Activated CD4-positive, alpha-beta T cell treated with anti-CD3 and anti-CD28 coated beads, Interleukin-2, amount 10 ng/mL, durations not matched to agents 7 days and 5 days (primary cell): ENCODE measurements around the gene SLC41A2. TPM values are rescaled to one million over a fixed set of nuclear protein-coding genes. Genes with fewer than 3 reads are reported as not detected.
"Not testable (repeated sequence)": the region's sequence is repeated elsewhere in the genome, so short reads cannot be mapped to it uniquely, and the experiment has no call there.

Experiments used
- CTCF ChIA-PET: fragments of 350-600 bp; sonication (Branson Sonifier 250); formaldehyde crosslinking; loops from one replicate; lab custom pipeline; 2021; ENCODE audit warnings: antibody characterized with exemption; lab: Charles Lee
- POLR2A ChIA-PET: fragments of 350-600 bp; sonication (Branson Sonifier 250); formaldehyde crosslinking; loops from one replicate; lab custom pipeline; 2021; ENCODE audit warnings: antibody characterized with exemption; lab: Charles Lee
- DNase-seq: peaks from one replicate; pipeline ENCODE4 v3.0.0-alpha.2; 2020
- H3K27ac Mint-ChIP-seq: one replicate; pipeline ENCODE4 v1.8.0; 2021; ENCODE audit warnings: mild to moderate bottlenecking, moderate library complexity, mixed read lengths
- H3K27me3 Mint-ChIP-seq: one replicate; pipeline ENCODE4 v1.8.0; 2021; ENCODE audit warnings: mixed read lengths
- H3K36me3 Mint-ChIP-seq: one replicate; pipeline ENCODE4 v1.8.0; 2021; ENCODE audit warnings: low read depth, mixed read lengths
- H3K4me1 Mint-ChIP-seq: one replicate; pipeline ENCODE4 v1.8.0; 2021; ENCODE audit warnings: mixed read lengths
- H3K4me3 Mint-ChIP-seq: one replicate; pipeline ENCODE4 v1.8.0; 2021; ENCODE audit warnings: mild to moderate bottlenecking, moderate library complexity, mixed read lengths
- H3K9me3 Mint-ChIP-seq: one replicate; pipeline ENCODE4 v1.8.0; 2021; ENCODE audit warnings: mixed read lengths
- total RNA-seq, 2 experiments: library from RNA; stranded (reverse); gene quantifications; one replicate each; pipeline ENCODE4 v1.2.3, GENCODE V29; 2021

The SLC41A2 gene
- 1 to 10 TPM; 2.1 to 2.4 TPM for total RNA-seq

DNA sequence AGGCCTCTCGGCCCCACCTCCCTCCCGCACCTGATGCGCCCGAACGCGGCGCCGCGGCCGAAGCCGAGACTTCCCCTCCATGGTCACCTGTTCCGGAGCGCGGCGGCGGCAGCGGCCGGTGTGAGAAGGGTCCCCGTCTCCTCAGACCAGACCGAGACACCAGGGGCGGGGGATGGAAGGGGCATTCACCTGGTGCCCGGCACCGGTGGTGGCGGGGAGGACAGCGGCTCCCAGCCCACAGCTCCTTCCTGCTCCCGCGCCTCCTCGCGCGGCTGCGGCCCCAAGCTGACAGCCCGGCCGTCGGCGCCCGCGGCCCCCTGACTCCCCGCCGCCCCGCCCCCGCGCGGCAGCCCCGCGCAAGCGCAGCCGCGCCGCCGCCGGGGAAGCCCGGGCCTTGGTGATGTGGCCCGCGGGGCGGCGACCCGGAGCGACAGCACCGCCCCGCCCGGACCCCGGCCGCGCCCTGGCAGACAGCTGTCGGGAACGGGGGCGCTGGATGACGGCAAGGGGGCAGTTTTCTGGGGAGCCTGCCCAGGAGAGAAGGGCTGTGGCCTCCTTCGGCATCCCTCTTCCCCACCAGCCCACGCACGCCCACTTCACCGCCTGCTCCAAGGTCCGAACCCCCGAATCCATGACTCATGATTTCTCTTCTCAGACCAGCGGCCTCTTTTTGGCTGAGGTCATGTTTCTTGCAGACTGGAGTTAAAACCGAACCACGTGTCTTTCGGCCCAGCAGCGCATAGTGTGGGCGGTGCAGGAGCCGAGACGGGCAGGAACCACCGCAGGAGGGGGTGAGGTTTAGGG, at the start of gene SLC41A2:
TSS of gene SLC41A2 (minus strand) at position 290 of the 804 bp plus-strand sequence. CDS start 29,763 bp downstream, outside the sequence.
- Mint-ChIP-seq H3K4me1 (peaks cover 22% of the 10 kb centered on the region), H3K4me3 (peak within 1 kb of the TSS; percentile 85), H3K9me3 (no peaks in the 10 kb centered on the region), H3K27me3 (peaks cover 62% of the 10 kb centered on the region), H3K27ac (peak within 1 kb of the TSS; percentile 85), H3K36me3 (no peaks in the 10 kb centered on the region)
- ChIA-PET CTCF (interaction anchor here (0.6 to 1.7 kb wide), 9 partner anchors 11 to 390 kb away, joined by 3 to 5 read pairs (median 3); no protein-coding TSS in a partner anchor), POLR2A (no interaction called here)
- peak; percentile 71 for DNase-seq

DNA sequence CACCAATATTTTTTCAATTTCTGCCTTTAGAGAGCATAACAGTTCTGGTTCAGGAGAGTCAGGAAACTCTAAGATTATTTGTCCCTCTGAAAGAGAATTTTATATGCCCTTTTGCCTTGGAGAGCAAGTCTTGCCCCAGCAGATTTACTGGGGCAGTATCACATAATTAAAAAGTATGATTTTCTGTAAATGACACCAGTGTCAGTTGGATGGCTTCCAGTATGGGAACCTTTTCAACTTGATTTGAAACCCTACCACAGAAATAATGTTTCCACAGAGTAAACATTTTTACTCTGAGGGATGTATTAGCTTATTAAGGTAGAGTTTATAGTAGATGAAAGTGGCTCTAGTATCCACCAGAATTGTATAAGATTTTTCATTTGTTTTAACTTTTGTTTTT, 43.4 kb upstream of the SLC41A2 start:
- Mint-ChIP-seq H3K27me3 (no peaks in the 10 kb centered on the region), H3K4me3 (no peak overlapping the region), H3K9me3 (peaks cover 26% of the 10 kb centered on the region), H3K36me3 (peaks cover 86% of the 10 kb centered on the region), H3K4me1 (no peaks in the 10 kb centered on the region), H3K27ac (no peak overlapping the region)
- POLR2A ChIA-PET, result no interaction called here
- CTCF ChIA-PET, result interaction anchor here (0.7 kb wide), 1 partner anchor 13 kb away, joined by 3 read pairs; no protein-coding TSS in a partner anchor
- no peak for DNase-seq

DNA sequence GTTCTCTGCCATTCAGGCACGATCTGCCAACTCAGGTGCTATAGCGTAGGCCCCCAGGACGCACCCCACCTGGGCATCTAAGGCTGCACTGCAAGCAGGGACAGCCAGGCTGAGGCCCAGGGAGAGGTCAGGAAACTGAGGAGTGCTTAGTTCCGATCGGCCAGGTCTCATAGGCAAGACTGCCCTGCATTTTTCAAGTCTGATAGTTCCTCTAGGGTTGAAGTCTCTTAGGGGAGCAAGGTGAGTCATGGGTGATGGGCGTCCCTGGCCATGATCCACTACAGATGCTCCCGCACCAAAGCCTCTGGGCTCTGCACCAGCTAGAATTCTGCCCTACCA, 41.2 kb upstream of the SLC41A2 start:
- no peaks in the 10 kb centered on the region for H3K4me1 Mint-ChIP-seq
- ChIA-PET CTCF (no interaction called here), POLR2A (no interaction called here)
- H3K4me3 Mint-ChIP-seq, result no peak overlapping the region
- no peak for DNase-seq
- H3K36me3 Mint-ChIP-seq, result peaks cover 82% of the 10 kb centered on the region
- H3K9me3 Mint-ChIP-seq, result peaks cover 23% of the 10 kb centered on the region
- no peaks in the 10 kb centered on the region for H3K27me3 Mint-ChIP-seq
- no peak overlapping the region for H3K27ac Mint-ChIP-seq

DNA sequence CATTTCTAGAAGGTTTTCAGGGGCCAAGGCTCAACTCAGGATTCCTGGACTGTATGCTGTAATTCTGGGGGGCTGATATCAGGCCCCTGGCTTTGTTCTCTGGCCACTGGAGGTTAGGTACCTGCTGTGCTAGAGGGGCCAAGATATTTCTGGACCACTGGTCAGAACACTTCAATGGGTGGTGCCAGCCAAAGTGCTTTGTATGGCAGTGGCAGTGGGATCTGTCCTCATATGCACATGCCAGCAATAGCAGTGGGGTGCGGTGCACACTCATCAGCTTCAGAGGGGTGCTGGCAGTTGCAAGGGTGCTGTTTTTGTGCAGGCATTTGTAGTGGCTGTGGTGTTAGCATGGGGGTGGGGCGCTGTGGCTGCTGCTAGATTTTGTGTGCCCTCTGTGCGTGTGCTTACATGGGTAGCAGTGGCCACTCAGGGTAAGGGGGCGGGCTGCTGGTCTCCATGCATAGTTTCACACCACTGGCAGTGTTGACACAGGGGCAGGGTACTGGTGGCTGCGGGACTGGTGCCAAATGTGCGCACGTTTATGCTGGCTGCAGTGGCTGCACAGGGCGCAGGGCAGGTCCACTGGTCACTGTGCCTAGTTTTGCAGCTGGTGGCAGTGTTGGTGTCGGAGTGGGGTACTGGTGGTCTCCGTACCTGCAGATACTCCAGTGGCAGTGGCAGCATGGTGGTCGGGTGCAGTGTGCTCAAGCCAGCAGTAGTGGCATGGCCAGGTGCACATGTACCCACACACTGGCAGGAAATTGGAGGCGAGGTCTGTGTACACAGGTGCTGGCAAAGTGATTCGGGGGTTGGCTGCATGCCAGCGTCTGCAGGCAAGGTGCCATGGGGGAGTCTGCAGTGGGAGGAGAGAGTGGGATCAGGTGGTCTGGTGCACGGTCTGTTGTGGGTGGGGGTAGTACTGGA, 40.6 kb upstream of the SLC41A2 start:
- no peaks in the 10 kb centered on the region for H3K4me1 Mint-ChIP-seq
- POLR2A ChIA-PET, result no interaction called here
- H3K27ac Mint-ChIP-seq, result no peak overlapping the region
- no peak overlapping the region for H3K4me3 Mint-ChIP-seq
- peaks cover 23% of the 10 kb centered on the region for H3K9me3 Mint-ChIP-seq
- H3K27me3 Mint-ChIP-seq, result no peaks in the 10 kb centered on the region
- DNase-seq, result no peak
- CTCF ChIA-PET, result no interaction called here
- peaks cover 78% of the 10 kb centered on the region for H3K36me3 Mint-ChIP-seq

DNA sequence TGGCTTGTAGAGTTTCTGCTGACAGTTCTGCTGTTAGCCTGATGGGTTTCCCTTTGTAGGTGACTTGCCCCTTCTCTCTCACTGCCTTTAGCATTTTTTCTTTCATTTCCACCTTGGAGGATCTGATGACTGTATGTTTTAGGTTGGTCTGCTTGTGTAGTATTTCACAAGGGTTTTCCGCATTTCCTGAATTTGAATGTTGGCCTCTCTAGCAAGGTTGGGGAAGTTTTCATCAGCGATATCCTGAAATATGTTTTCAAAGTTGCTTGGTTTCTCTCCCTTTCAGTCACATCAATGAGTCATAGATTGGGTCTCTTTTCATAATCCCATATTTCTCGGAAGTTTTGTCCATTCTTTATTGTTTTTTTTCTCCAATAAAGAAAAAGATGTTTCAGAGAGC, 39.5 kb upstream of the SLC41A2 start:
- Mint-ChIP-seq H3K27ac (no peak overlapping the region), H3K4me1 (no peaks in the 10 kb centered on the region), H3K9me3 (peaks cover 17% of the 10 kb centered on the region), H3K4me3 (no peak overlapping the region), H3K27me3 (no peaks in the 10 kb centered on the region), H3K36me3 (peaks cover 74% of the 10 kb centered on the region)
- POLR2A ChIA-PET, result no interaction called here
- no peak for DNase-seq
- CTCF ChIA-PET, result interaction anchor here (1.1 to 1.6 kb wide), 2 partner anchors 21 to 778 kb away, joined by 3 to 4 read pairs; no protein-coding TSS in a partner anchor

DNA sequence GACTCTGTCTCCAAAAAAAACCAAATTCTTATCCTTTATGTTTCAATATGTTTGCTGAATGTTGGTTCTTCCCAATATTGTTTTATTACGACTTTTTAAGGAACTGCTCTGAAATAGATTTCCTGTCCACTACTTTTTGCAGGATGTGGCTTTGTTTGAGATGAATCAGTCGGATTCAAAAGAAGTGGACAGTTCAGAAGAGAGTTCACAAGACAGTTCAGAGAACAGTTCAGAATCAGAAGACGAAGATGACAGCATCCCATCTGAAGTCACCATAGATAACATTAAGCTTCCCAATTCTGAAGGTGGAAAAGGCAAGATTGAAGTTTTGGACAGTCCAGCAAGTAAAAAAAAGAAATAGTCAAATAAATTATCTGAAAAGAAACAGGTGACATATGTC, 36.2 kb upstream of the SLC41A2 start:
- POLR2A ChIA-PET, result no interaction called here
- Mint-ChIP-seq H3K36me3 (peaks cover 68% of the 10 kb centered on the region), H3K4me1 (peaks cover 3% of the 10 kb centered on the region)

GRCh38 chr12:104991565-104992128, 33.6 kb upstream of the SLC41A2 start:
- Mint-ChIP-seq H3K4me3 (no peak overlapping the region), H3K36me3 (peaks cover 64% of the 10 kb centered on the region), H3K9me3 (peaks cover 4% of the 10 kb centered on the region), H3K27ac (no peak overlapping the region), H3K4me1 (peaks cover 21% of the 10 kb centered on the region), H3K27me3 (no peaks in the 10 kb centered on the region)
- ChIA-PET POLR2A (no interaction called here), CTCF (interaction anchor here (0.6 kb wide), 1 partner anchor 9 kb away, joined by 3 read pairs; no protein-coding TSS in a partner anchor)
- no peak for DNase-seq

More for the DNA sequence above, 36.2 kb upstream of the SLC41A2 start:
- no peak for DNase-seq
- Mint-ChIP-seq H3K27ac (no peak overlapping the region), H3K9me3 (peaks cover 3% of the 10 kb centered on the region), H3K4me3 (no peak overlapping the region), H3K27me3 (no peaks in the 10 kb centered on the region)
- CTCF ChIA-PET, result interaction anchor here (0.6 kb wide), 1 partner anchor 27 kb away, joined by 3 read pairs; no protein-coding TSS in a partner anchor

GRCh38 chr12:104990950-104991349, 32.9 kb upstream of the SLC41A2 start:
- DNase-seq, result no peak
- peaks cover 60% of the 10 kb centered on the region for H3K36me3 Mint-ChIP-seq
- ChIA-PET CTCF (interaction anchor here (0.9 kb wide), 1 partner anchor 13 kb away, joined by 4 read pairs; no protein-coding TSS in a partner anchor), POLR2A (no interaction called here)
- no peak overlapping the region for H3K27ac Mint-ChIP-seq
- peaks cover 4% of the 10 kb centered on the region for H3K9me3 Mint-ChIP-seq
- H3K27me3 Mint-ChIP-seq, result no peaks in the 10 kb centered on the region
- no peak overlapping the region for H3K4me3 Mint-ChIP-seq
- H3K4me1 Mint-ChIP-seq, result peaks cover 24% of the 10 kb centered on the region

GRCh38 chr12:104986022-104986941, 28.2 kb upstream of the SLC41A2 start, which contains the start of gene NOPCHAP1:
Gene NOPCHAP1 (plus strand): TSS chr12:104986316. CDS start chr12:104986353, 37 bp downstream.
- CTCF ChIA-PET, result interaction anchor here (0.7 to 1.3 kb wide), 2 partner anchors 10 to 11 kb away, joined by 3 read pairs; no protein-coding TSS in a partner anchor
- POLR2A ChIA-PET, result no interaction called here
- Mint-ChIP-seq H3K4me1 (peaks cover 33% of the 10 kb centered on the region), H3K27me3 (peaks cover 7% of the 10 kb centered on the region), H3K4me3 (peak within 1 kb of the TSS; percentile 84), H3K27ac (peak within 1 kb of the TSS; percentile 77), H3K9me3 (peaks cover 4% of the 10 kb centered on the region), H3K36me3 (peaks cover 34% of the 10 kb centered on the region)
- DNase-seq, result peak; percentile 89

DNA sequence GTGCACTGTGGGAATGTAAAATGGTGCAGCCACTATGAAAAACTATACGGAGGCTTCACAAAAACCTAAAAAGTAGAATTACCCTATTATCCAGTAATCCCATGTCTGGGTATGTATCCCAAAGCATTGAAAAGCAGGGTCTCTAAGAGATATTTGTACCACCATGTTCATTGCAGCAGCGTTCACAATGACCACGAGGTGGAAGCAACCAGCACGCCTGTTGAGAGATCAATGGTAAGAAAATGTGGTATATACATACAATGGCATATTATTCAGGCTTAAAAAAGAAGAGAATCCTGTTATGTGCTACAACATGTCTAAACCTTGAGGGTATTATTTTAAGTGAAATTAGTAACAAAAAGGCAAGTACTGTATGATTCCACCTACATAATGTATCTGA, 27.1 kb upstream of the SLC41A2 start:
- H3K27me3 Mint-ChIP-seq, result peaks cover 17% of the 10 kb centered on the region
- H3K36me3 Mint-ChIP-seq, result peaks cover 28% of the 10 kb centered on the region
- no peak overlapping the region for H3K27ac Mint-ChIP-seq
- ChIA-PET CTCF (no interaction called here), POLR2A (no interaction called here)
- H3K4me3 Mint-ChIP-seq, result peak overlapping the region; percentile 84
- DNase-seq, result no peak
- H3K9me3 Mint-ChIP-seq, result peaks cover 4% of the 10 kb centered on the region
- peaks cover 33% of the 10 kb centered on the region for H3K4me1 Mint-ChIP-seq

- CTCF ChIA-PET, result interaction anchor here (1.1 kb wide), 1 partner anchor 596 kb away, joined by 3 read pairs; no protein-coding TSS in a partner anchor
- DNase-seq, H3K36me3 Mint-ChIP-seq, H3K9me3 Mint-ChIP-seq, H3K4me3 Mint-ChIP-seq, H3K27ac Mint-ChIP-seq, H3K4me1 Mint-ChIP-seq, POLR2A ChIA-PET: not testable (repeated sequence)
- peaks cover 15% of the 10 kb centered on the region for H3K27me3 Mint-ChIP-seq
Measured at GRCh38 chr12:104977688-104978087, 19.6 kb upstream of the SLC41A2 start.
